Testis (tissue), 2 donors: ENCODE data around the gene ZFR.

Experiments used
- POLR2A ChIP-seq: fragments of 450-650 bp; IDR thresholded peaks from one replicate; pipeline ENCODE4 v1.6.1; 2017; ENCODE audit warnings: antibody characterized with exemption, mild to moderate bottlenecking, moderate library complexity
- TF ChIP-seq, protein P1 (sequence below), 3 experiments: fragments of 450-650 bp in 2 of 3; fragments of 200-600 bp in 1 of 3; sonication (generic) in 1 of 3; IDR thresholded peaks; one replicate each; pipeline ENCODE4 v1.5.1; 2016 to 2019; ENCODE audit warnings: antibody characterized with exemption in 3 of 3, mild to moderate bottlenecking in 2 of 3, moderate library complexity in 1 of 3

DNA sequence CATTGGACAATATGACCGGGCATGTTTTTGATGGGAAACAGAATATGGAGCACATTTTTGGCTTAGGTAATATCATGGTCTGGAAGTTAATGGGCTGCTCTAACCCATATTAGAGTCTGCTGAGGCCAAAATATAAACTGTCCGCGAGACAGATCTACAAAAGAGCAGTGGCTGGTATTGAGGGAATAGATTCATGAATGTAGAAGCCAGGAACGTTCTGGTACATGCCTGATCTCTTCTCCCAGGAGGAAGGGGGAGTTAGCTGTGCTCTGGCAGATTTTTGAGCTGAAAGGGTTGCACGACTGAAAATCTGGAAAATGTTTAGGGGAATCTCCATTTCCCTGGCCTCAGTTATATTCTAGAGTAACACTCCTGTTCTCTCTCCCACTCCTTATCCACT is 42.9 kb upstream of the ZFR start:
- TF ChIP-seq, protein P1, sequence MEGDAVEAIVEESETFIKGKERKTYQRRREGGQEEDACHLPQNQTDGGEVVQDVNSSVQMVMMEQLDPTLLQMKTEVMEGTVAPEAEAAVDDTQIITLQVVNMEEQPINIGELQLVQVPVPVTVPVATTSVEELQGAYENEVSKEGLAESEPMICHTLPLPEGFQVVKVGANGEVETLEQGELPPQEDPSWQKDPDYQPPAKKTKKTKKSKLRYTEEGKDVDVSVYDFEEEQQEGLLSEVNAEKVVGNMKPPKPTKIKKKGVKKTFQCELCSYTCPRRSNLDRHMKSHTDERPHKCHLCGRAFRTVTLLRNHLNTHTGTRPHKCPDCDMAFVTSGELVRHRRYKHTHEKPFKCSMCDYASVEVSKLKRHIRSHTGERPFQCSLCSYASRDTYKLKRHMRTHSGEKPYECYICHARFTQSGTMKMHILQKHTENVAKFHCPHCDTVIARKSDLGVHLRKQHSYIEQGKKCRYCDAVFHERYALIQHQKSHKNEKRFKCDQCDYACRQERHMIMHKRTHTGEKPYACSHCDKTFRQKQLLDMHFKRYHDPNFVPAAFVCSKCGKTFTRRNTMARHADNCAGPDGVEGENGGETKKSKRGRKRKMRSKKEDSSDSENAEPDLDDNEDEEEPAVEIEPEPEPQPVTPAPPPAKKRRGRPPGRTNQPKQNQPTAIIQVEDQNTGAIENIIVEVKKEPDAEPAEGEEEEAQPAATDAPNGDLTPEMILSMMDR (IDR thresholded peaks at IDR 0.05), result no peak
- no peak for TF ChIP-seq POLR2A
